OCI-LY1 (cell line): ENCODE measurements around the gene NR4A3.

Experiments
- H2AFZ ChIP-seq: fragments of 200-600 bp; sonication (generic), shearing (Covaris generic); 2 replicates; pipeline ENCODE4 v1.6.0; 2014; ENCODE audit warnings: antibody characterized with exemption, mild to moderate bottlenecking, low read length
- H3F3A ChIP-seq: fragments of 200-600 bp; sonication (generic), shearing (Covaris generic); 2 replicates; pipeline ENCODE4 v1.6.0; 2014; ENCODE audit warnings: mild to moderate bottlenecking, antibody characterized with exemption, low read length, moderate library complexity; ENCODE audit not compliant: insufficient read depth
- H3K27ac ChIP-seq: fragments of 200-600 bp; sonication (generic); 2 replicates; pipeline ENCODE4 v1.5.1; 2014; ENCODE audit warnings: low read length, mixed run types, mild to moderate bottlenecking, low read depth; ENCODE audit not compliant: poor library complexity, severe bottlenecking
- H3K27me3 ChIP-seq: fragments of 200-600 bp; sonication (generic); 2 replicates; pipeline ENCODE4 v1.6.0; 2014; ENCODE audit warnings: antibody characterized with exemption, mild to moderate bottlenecking, low read length, moderate library complexity; ENCODE audit not compliant: insufficient read depth
- H3K36me3 ChIP-seq: fragments of 200-600 bp; sonication (generic); 2 replicates; pipeline ENCODE4 v1.6.1; 2014; ENCODE audit warnings: mild to moderate bottlenecking, antibody characterized with exemption, low read length, moderate library complexity, mixed read lengths; ENCODE audit not compliant: insufficient read depth
- H3K4me1 ChIP-seq: fragments of 200-600 bp; sonication (generic); 2 replicates; pipeline ENCODE4 v1.5.1; 2014; ENCODE audit warnings: mild to moderate bottlenecking, low read length, moderate library complexity; ENCODE audit not compliant: insufficient read depth, severe bottlenecking
- H3K4me2 ChIP-seq: fragments of 200-600 bp; sonication (generic), shearing (Covaris generic); 2 replicates; pipeline ENCODE4 v1.6.1; 2014; ENCODE audit warnings: low read length
- H3K4me3 ChIP-seq: fragments of 200-600 bp; sonication (generic); 2 replicates; pipeline ENCODE4 v1.5.1; 2014; ENCODE audit warnings: low read length, low read depth, mild to moderate bottlenecking, mixed read lengths; ENCODE audit not compliant: poor library complexity, severe bottlenecking
- H3K79me2 ChIP-seq: fragments of 200-600 bp; shearing (Covaris generic); 2 replicates; pipeline ENCODE4 v1.6.1; 2016; ENCODE audit warnings: mixed run types, low read length, mixed read lengths; ENCODE audit not compliant: insufficient read depth
- H3K9ac ChIP-seq: fragments of 200-600 bp; sonication (generic), shearing (Covaris generic); 2 replicates; pipeline ENCODE4 v1.6.1; 2014; ENCODE audit warnings: mild to moderate bottlenecking, low read length, mixed read lengths
- H3K9me2 ChIP-seq: fragments of 200-600 bp; sonication (generic), shearing (Covaris generic); 2 replicates; pipeline ENCODE4 v1.6.1; 2014; ENCODE audit warnings: low read depth, mild to moderate bottlenecking, low read length, mixed read lengths
- H3K9me3 ChIP-seq: fragments of 200-600 bp; shearing (Covaris generic); 2 replicates; pipeline ENCODE4 v1.6.1; 2014; ENCODE audit warnings: low read length, mixed read lengths
- H4K20me1 ChIP-seq: fragments of 200-600 bp; sonication (generic), shearing (Covaris generic); 2 replicates; pipeline ENCODE4 v1.6.0; 2016; ENCODE audit warnings: mild to moderate bottlenecking, low read length; ENCODE audit not compliant: insufficient read depth
- CTCF ChIP-seq: fragments of 200-600 bp; sonication (generic), shearing (Covaris generic); IDR thresholded peaks from 2 replicates; pipeline ENCODE4 v1.5.1; 2017; ENCODE audit warnings: mild to moderate bottlenecking, antibody characterized with exemption, low read length, moderate library complexity, mixed read lengths
- EZH2 ChIP-seq: fragments of 200-600 bp; sonication (generic), shearing (Covaris generic); IDR thresholded peaks from 2 replicates; pipeline ENCODE4 v1.8.0; 2017; ENCODE audit warnings: borderline replicate concordance, mixed run types, mild to moderate bottlenecking, antibody characterized with exemption, low read length, moderate library complexity, mixed read lengths

The NR4A3 gene

GRCh38 chr9:99903393-99903792, 81.7 kb downstream of the NR4A3 start:
- no peak overlapping the region for H3K4me2 ChIP-seq
- H3K79me2 ChIP-seq = 0 out of 2 replicates have a peak, but pooled peaks cover 3% of the 10 kb centered on the region
- H3K27ac ChIP-seq = no peak overlapping the region
- no peaks in the 10 kb centered on the region for H4K20me1 ChIP-seq
- H3F3A ChIP-seq = no peaks in the 10 kb centered on the region
- no peak overlapping the region for H3K4me3 ChIP-seq
- no peak overlapping the region for H3K9ac ChIP-seq
- no peaks in the 10 kb centered on the region for H3K27me3 ChIP-seq
- no peaks in the 10 kb centered on the region for H3K9me3 ChIP-seq
- TF ChIP-seq EZH2 (no peak), CTCF (no peak)
- no peaks in the 10 kb centered on the region for H3K36me3 ChIP-seq
- no peaks in the 10 kb centered on the region for H3K9me2 ChIP-seq
- no peak overlapping the region for H2AFZ ChIP-seq
- peaks cover 19% of the 10 kb centered on the region for H3K4me1 ChIP-seq

- Histone ChIP-seq H3K4me2 (peak overlapping the region; percentile 73), H3K4me3 (peak overlapping the region; percentile 76), H4K20me1 (no peaks in the 10 kb centered on the region), H3K4me1 (peaks cover 20% of the 10 kb centered on the region), H3K27me3 (no peaks in the 10 kb centered on the region), H3K36me3 (no peaks in the 10 kb centered on the region), H3K9me2 (no peaks in the 10 kb centered on the region), H3K27ac (no peak overlapping the region), H3K9ac (peak overlapping the region; percentile 31; the same call in 1 of the 2 replicates), H3K79me2 (0 out of 2 replicates have a peak, but pooled peaks cover 3% of the 10 kb centered on the region), H3F3A (no peaks in the 10 kb centered on the region), H2AFZ (peak overlapping the region; percentile 69; the same call in 1 of the 2 replicates), H3K9me3 (no peaks in the 10 kb centered on the region)
- no peak for TF ChIP-seq EZH2
Observed at GRCh38 chr9:99905833-99906402, 84.2 kb downstream of the NR4A3 start.

GRCh38 chr9:99906403-99907207, 84.9 kb downstream of the NR4A3 start, which contains the start of gene STX17:
Gene STX17 (plus strand): TSS chr9:99906654. CDS start chr9:99915240, 8,586 bp downstream.
- Histone ChIP-seq H3F3A (no peaks in the 10 kb centered on the region), H3K9me3 (no peaks in the 10 kb centered on the region), H4K20me1 (no peaks in the 10 kb centered on the region), H3K9ac (peak within 1 kb of the TSS; percentile 74), H3K27me3 (no peaks in the 10 kb centered on the region), H3K9me2 (no peaks in the 10 kb centered on the region), H2AFZ (peak within 1 kb of the TSS; percentile 69), H3K4me1 (peaks cover 20% of the 10 kb centered on the region), H3K79me2 (0 out of 2 replicates have a peak, but pooled peaks cover 3% of the 10 kb centered on the region), H3K4me3 (peak within 1 kb of the TSS; percentile 76), H3K36me3 (no peaks in the 10 kb centered on the region), H3K27ac (no peak within 1 kb of the TSS), H3K4me2 (peak within 1 kb of the TSS; percentile 73)
- no peak for TF ChIP-seq EZH2
- no peak for TF ChIP-seq CTCF
